Esophagus squamous epithelium (tissue), 5 donors: ENCODE measurements around the gene TNKS2. TPM values are rescaled to one million over a fixed set of nuclear protein-coding genes. Genes with fewer than 3 reads are reported as not detected.

Source experiments
- DNase-seq: peaks from one replicate; lab custom pipeline; 2025; lab: John Stamatoyannopoulos, UW
- H3K27ac ChIP-seq, 4 donors: fragments of 200-600 bp; sonication (generic); one replicate each; pipeline ENCODE4 v1.5.1; 2016 to 2019; ENCODE audit warnings: mild to moderate bottlenecking in 1 of 4
- H3K27me3 ChIP-seq, 4 donors: fragments of 200-600 bp; sonication (generic); 1 replicate in 3 of 4; 2 replicates in 1 of 4; pipeline versions ENCODE4 v1.5.1 to v1.6.0; 2017 to 2021; ENCODE audit warnings: antibody characterized with exemption in 1 of 4
- H3K36me3 ChIP-seq, 3 donors: fragments of 200-600 bp; sonication (generic); one replicate each; pipeline ENCODE4 v1.5.1; 2016 to 2019
- H3K4me1 ChIP-seq, 3 donors: fragments of 200-600 bp; sonication (generic); one replicate each; pipeline ENCODE4 v1.5.1; 2017 to 2019
- H3K4me3 ChIP-seq, 4 donors: fragments of 200-600 bp; sonication (generic); 1 replicate in 3 of 4; 2 replicates in 1 of 4; pipeline ENCODE4 v1.5.1; 2016 to 2019; ENCODE audit warnings: mild to moderate bottlenecking in 2 of 4, moderate library complexity in 1 of 4
- H3K9me3 ChIP-seq, 3 donors: fragments of 200-600 bp; sonication (generic); one replicate each; pipeline ENCODE4 v1.5.1; 2016 to 2019
- CTCF ChIP-seq, 6 experiments: fragments of 450-650 bp in 4 of 6; fragments of 200-600 bp in 2 of 6; sonication (generic) in 2 of 6; IDR thresholded peaks; one replicate each; pipeline ENCODE4 v1.5.1; 2016 to 2019; ENCODE audit warnings: antibody characterized with exemption in 6 of 6, mild to moderate bottlenecking in 4 of 6, moderate library complexity in 4 of 6
- POLR2A ChIP-seq, 4 donors: fragments of 450-650 bp; IDR thresholded peaks; one replicate each; pipeline ENCODE4 v1.6.1; 2017; ENCODE audit warnings: antibody characterized with exemption in 4 of 4, mild to moderate bottlenecking in 4 of 4, moderate library complexity in 3 of 4
- WGBS, 2 donors: methylation state at CpG; one replicate each; pipeline ENCODE4 v1.1.5; 2018; 5-methylcytosine and 5-hydroxymethylcytosine counted together
- intact Hi-C: fragments of 100-400 bp; cut with DNase I; formaldehyde crosslinking; loops from one replicate; pipeline ENCODE4 v1.15.0; 2022
- total RNA-seq, 4 donors: library from RNA; depleted of rRNA; stranded (reverse); fragments of >200 nt; gene quantifications; one replicate each; pipeline ENCODE4 v1.1.0, GENCODE V29; 2016
- donor health status: DM: yes; HTN: yes; CAD: no.

TNKS2 gene
- total RNA-seq, 4 donors from 2014 or later: 33.1 to 43.5 (median 39.2) TPM

- Histone ChIP-seq H3K4me1 (peaks cover 5 to 12% (median 7%) of the 10 kb centered on the region in 3 donors), H3K36me3 (no peaks in the 10 kb centered on the region), H3K27ac (no peak overlapping the region), H3K9me3 (no peaks in the 10 kb centered on the region), H3K4me3 (no peak overlapping the region), H3K27me3 (no peaks in the 10 kb centered on the region)
- WGBS, 2 donors: 53 to 68% methylated on average over 8 of the region's 8 CpGs
- intact Hi-C loops: no loop called here
- no peak for DNase-seq
- TF ChIP-seq POLR2A (IDR thresholded peaks at IDR 0.05) (no peak), CTCF (IDR thresholded peaks at IDR 0.05) (no peak)
Measured at GRCh38 chr10:91897421-91897820, 99.2 kb downstream of the TNKS2 start.

GRCh38 chr10:91901784-91902677, 103.8 kb downstream of the TNKS2 start:
- Histone ChIP-seq H3K27me3 (no peaks in the 10 kb centered on the region), H3K36me3 (no peaks in the 10 kb centered on the region), H3K4me3 (no peak overlapping the region), H3K4me1 (peaks cover 5 to 18% (median 10%) of the 10 kb centered on the region in 3 donors), H3K9me3 (no peaks in the 10 kb centered on the region), H3K27ac (peak overlapping the region in 2 of 4 donors; percentile 36 to 45)
- intact Hi-C loops: no loop called here
- no peak for TF ChIP-seq POLR2A (IDR thresholded peaks at IDR 0.05)
- TF ChIP-seq CTCF (IDR thresholded peaks at IDR 0.05): no peak
- WGBS, 2 donors: 0% methylated on average over 2 of the region's 2 CpGs
- DNase-seq: no peak

GRCh38 chr10:91907033-91907594, 108.9 kb downstream of the TNKS2 start:
- no peak for DNase-seq
- no peak overlapping the region for H3K27ac ChIP-seq
- TF ChIP-seq CTCF (IDR thresholded peaks at IDR 0.05): no peak
- TF ChIP-seq POLR2A (IDR thresholded peaks at IDR 0.05): no peak
- peaks cover 7 to 36% (median 15%) of the 10 kb centered on the region in 3 donors for H3K4me1 ChIP-seq
- intact Hi-C loops: loop anchor here (5.0 kb wide), 1 partner anchor 150 kb away; no protein-coding TSS in a partner anchor
- no peak overlapping the region for H3K4me3 ChIP-seq
- WGBS, 2 donors: 64 to 77% methylated on average over 5 of the region's 5 CpGs
- H3K27me3 ChIP-seq: no peaks in the 10 kb centered on the region
- H3K9me3 ChIP-seq: no peaks in the 10 kb centered on the region
- H3K36me3 ChIP-seq: no peaks in the 10 kb centered on the region

DNA sequence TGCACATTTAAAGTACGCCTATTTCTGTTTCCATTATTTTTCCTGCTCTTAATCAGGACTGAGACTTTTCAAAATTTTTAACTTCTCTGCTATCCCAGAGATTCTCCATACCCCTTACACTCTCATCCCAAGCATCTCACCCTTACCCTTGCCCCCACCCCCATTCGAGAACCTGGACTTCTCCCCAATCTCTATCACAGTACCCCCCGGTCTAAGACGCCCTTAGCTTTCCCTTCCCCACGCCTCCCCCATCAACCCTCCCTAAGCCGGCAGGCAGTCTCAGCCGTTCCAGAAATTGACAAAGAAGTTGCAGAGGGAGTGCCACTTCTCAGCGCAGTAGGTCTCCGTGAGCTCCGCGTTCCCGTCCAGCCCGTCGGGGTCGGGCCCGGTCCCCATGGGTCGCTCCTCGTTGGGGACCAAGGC, 109.7 kb downstream of the TNKS2 start:
- H3K36me3 ChIP-seq: no peaks in the 10 kb centered on the region
- peak overlapping the region; percentile 54 to 98 (median 75) for H3K4me3 ChIP-seq
- 6 to 9% methylated on average over 5 to 16 of the region's 18 CpGs for WGBS, 2 donors
- no peaks in the 10 kb centered on the region for H3K9me3 ChIP-seq
- H3K27ac ChIP-seq: peak overlapping the region; percentile 65 to 85 (median 73)
- DNase-seq: no peak
- TF ChIP-seq CTCF (IDR thresholded peaks at IDR 0.05) (no peak), POLR2A (IDR thresholded peaks at IDR 0.05) (no peak)
- peaks cover 6 to 30% (median 10%) of the 10 kb centered on the region in 3 donors for H3K4me1 ChIP-seq
- no peaks in the 10 kb centered on the region for H3K27me3 ChIP-seq
- intact Hi-C loops: loop anchor here (5.0 kb wide), 1 partner anchor 151 kb away; no protein-coding TSS in a partner anchor
